ENCODE data around the gene WDR86. TPM values are rescaled to one million over a fixed set of nuclear protein-coding genes. Genes with fewer than 3 reads are reported as not detected.

The WDR86 gene
- total RNA-seq, 1 experiment from 2014 or later: 0.39 TPM

- H3K9me3 ChIP-seq (replicated peaks): no peaks in the 10 kb centered on the region
- H3K36me3 ChIP-seq: no peaks in the 10 kb centered on the region
- DNase-seq (ENCODE audit: low read depth in 1 of 2, low spot score in 2 of 2): no peak
- no peak overlapping the region for H3K4me3 ChIP-seq
- peaks cover 5% of the 10 kb centered on the region; the same call in 1 of the 2 replicates for H3K27me3 ChIP-seq (replicated peaks)
- H3K27ac ChIP-seq: no peak overlapping the region
- peaks cover 26% of the 10 kb centered on the region for H3K4me1 ChIP-seq (replicated peaks)
These were observed 6.1 kb downstream of the WDR86 start for GRCh38 chr7:151403764-151404163.

GRCh38 chr7:151402029-151402835 lies 7.6 kb downstream of the WDR86 start:
- Histone ChIP-seq H3K27me3 (replicated peaks) (no peaks in the 10 kb centered on the region), H3K36me3 (no peaks in the 10 kb centered on the region), H3K9me3 (replicated peaks) (no peaks in the 10 kb centered on the region), H3K4me3 (no peak overlapping the region), H3K4me1 (replicated peaks) (peaks cover 26% of the 10 kb centered on the region), H3K27ac (no peak overlapping the region)
- no peak for DNase-seq (ENCODE audit: low read depth in 1 of 2, low spot score in 2 of 2)

DNA sequence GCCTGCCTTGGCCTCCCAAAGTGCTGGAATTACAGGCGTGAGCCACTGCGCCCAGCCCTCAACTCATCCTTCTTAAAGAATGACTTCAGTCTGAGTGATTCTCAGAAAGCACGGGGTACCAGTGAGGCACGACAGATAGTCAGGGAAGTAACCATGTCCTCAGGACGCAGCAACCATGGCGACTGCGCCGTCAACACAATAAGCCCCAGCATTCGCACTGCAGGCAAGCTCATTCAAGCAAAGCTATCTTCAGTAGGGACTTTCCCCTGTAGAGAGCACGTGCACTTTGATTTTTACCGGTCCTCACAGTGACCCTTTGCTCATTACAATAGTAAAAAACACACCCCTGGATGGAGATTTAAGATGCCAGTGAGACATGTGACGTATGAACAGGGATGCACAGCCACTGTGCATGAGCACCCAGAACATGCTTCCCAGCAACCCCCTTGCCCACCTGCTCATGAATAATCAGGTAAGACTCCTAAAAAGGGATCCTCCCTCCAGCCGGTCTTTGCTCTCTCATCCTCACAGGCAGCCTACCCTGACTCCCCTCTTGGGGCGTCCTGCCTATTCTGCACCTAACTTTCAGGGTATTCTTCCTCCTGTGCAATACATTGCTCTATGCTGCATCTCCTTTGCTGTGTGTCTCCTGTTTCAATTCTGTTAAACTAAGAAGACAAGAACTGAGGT lies 9.1 kb downstream of the WDR86 start:
- no peaks in the 10 kb centered on the region for H3K27me3 ChIP-seq (replicated peaks)
- no peak overlapping the region for H3K4me3 ChIP-seq
- H3K4me1 ChIP-seq (replicated peaks): peaks cover 26% of the 10 kb centered on the region
- DNase-seq (ENCODE audit: low read depth in 1 of 2, low spot score in 2 of 2): no peak
- H3K9me3 ChIP-seq (replicated peaks): no peaks in the 10 kb centered on the region
- no peaks in the 10 kb centered on the region for H3K36me3 ChIP-seq
- no peak overlapping the region for H3K27ac ChIP-seq

DNA sequence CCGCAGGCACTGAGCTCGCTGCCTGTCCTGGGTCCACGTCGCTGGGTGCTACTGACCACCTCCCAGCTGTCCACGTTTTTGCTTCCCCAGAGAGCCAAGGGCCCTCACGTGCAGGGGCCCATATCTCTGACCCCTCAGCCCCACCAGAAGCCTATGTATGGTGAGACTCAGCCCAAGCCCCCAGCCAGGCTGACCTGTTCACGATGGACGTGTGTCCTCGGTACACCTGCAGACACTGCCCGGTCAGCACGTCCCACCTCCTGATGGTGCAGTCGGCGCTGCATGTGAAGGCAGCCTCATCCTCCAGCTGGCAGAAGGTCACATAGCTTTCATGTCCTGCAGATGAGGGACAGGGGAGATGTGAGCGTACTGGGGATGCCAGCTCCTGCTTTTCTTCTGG lies 9.9 kb downstream of the WDR86 start:
- no peak overlapping the region for H3K27ac ChIP-seq
- H3K27me3 ChIP-seq (replicated peaks): no peaks in the 10 kb centered on the region
- no peaks in the 10 kb centered on the region for H3K36me3 ChIP-seq
- DNase-seq (ENCODE audit: low read depth in 1 of 2, low spot score in 2 of 2): no peak
- H3K4me3 ChIP-seq: no peak overlapping the region
- H3K9me3 ChIP-seq (replicated peaks): no peaks in the 10 kb centered on the region
- H3K4me1 ChIP-seq (replicated peaks): peaks cover 24% of the 10 kb centered on the region

- no peak for DNase-seq (ENCODE audit: low read depth in 1 of 2, low spot score in 2 of 2)
- Histone ChIP-seq H3K36me3 (no peaks in the 10 kb centered on the region), H3K4me1 (replicated peaks) (peaks cover 17% of the 10 kb centered on the region), H3K27me3 (replicated peaks) (no peaks in the 10 kb centered on the region), H3K9me3 (replicated peaks) (no peaks in the 10 kb centered on the region), H3K27ac (no peak overlapping the region), H3K4me3 (no peak overlapping the region)
These were observed 10.6 kb downstream of the WDR86 start for GRCh38 chr7:151399305-151399601.

DNA sequence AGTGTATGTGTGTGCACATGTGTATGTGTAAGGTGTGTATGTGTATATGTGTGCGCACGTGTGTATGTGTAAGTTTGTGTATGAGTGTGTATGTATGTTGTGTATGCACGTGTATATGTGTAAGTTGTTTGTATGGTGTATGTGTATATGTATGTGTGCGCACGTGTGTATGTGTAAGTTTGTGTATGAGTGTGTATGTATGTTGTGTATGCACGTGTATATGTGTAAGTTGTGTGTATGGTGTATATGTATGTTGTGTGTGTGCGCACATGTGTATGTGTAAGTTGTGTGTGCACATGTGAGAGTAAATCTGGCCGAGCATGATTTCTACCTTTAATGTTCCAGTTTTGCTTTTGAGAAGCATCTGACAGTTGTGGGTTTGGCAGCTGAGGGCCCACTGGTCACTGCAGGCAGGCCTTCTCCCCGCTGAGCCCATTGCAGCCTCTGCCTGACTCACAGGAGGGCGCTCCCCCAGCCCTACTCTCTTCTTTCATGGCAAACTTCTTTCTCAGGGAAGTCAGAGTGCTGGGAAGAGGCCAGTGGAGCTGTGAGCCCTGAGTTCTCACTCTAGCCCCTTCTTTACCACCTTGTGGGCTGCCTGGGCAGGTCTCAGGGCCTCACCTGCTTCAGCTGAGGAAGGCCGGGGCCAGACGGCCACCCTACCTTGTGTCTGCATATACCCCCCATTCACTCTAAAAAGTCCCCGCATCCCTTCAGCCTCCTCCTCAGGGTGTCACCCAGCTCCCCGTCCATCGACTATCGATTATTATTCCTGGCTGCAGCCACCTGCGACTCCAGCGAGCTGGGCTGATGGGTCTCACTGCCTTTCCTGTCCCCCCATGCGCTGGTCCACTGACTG lies 11.2 kb downstream of the WDR86 start:
- Histone ChIP-seq H3K4me3 (no peak overlapping the region), H3K4me1 (replicated peaks) (peaks cover 11% of the 10 kb centered on the region), H3K27me3 (replicated peaks) (no peaks in the 10 kb centered on the region), H3K36me3 (no peaks in the 10 kb centered on the region), H3K9me3 (replicated peaks) (no peaks in the 10 kb centered on the region), H3K27ac (no peak overlapping the region)
- DNase-seq (ENCODE audit: low read depth in 1 of 2, low spot score in 2 of 2): no peak

- H3K36me3 ChIP-seq: no peaks in the 10 kb centered on the region
- no peaks in the 10 kb centered on the region for H3K4me1 ChIP-seq (replicated peaks)
- no peak for DNase-seq (ENCODE audit: low read depth in 1 of 2, low spot score in 2 of 2)
- no peak overlapping the region for H3K4me3 ChIP-seq
- H3K9me3 ChIP-seq (replicated peaks): no peaks in the 10 kb centered on the region
- no peaks in the 10 kb centered on the region for H3K27me3 ChIP-seq (replicated peaks)
- no peak overlapping the region for H3K27ac ChIP-seq
These were observed 12.8 kb downstream of the WDR86 start for GRCh38 chr7:151397026-151397425.

DNA sequence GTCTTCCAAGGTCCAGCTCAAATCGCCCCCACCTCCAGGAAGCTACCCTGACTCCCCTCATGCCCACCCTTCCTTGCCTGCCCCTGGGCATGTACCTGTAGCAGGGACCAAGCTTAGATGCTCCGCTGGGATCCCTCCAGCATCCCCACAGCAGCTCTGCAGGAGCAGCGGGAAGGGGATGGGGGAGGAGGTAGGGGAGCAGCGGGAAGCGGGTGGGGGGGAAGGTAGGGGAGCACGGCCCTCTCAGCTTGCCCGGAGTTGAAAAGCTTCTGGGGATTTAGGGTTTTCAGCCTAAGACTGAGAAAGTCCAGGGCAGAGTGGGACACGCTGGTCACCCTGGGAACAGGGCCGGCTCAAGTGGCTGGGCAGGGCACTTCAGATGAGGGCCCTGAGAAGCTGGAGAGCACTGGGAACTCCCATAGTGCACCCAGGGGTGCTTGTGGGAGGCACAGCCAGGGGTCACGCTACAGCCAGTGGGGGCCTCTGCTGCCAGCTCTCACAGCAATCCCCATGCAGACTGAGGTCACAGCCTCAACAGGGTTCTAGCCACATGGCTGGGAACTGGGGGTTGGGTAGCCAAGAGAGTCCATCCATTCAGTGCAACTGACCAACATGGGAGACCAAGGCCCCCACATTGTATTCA lies 13.4 kb downstream of the WDR86 start:
- H3K4me1 ChIP-seq (replicated peaks): no peaks in the 10 kb centered on the region
- no peak overlapping the region for H3K27ac ChIP-seq
- H3K36me3 ChIP-seq: no peaks in the 10 kb centered on the region
- H3K9me3 ChIP-seq (replicated peaks): no peaks in the 10 kb centered on the region
- no peak for DNase-seq (ENCODE audit: low read depth in 1 of 2, low spot score in 2 of 2)
- H3K4me3 ChIP-seq: no peak overlapping the region
- H3K27me3 ChIP-seq (replicated peaks): no peaks in the 10 kb centered on the region

- no peaks in the 10 kb centered on the region for H3K4me1 ChIP-seq (replicated peaks)
- no peak overlapping the region for H3K4me3 ChIP-seq
- DNase-seq (ENCODE audit: low read depth in 1 of 2, low spot score in 2 of 2): no peak
- no peaks in the 10 kb centered on the region for H3K27me3 ChIP-seq (replicated peaks)
- no peak overlapping the region for H3K27ac ChIP-seq
- no peaks in the 10 kb centered on the region for H3K9me3 ChIP-seq (replicated peaks)
- H3K36me3 ChIP-seq: no peaks in the 10 kb centered on the region
These were observed 14.8 kb downstream of the WDR86 start for GRCh38 chr7:151395036-151395367.

DNA sequence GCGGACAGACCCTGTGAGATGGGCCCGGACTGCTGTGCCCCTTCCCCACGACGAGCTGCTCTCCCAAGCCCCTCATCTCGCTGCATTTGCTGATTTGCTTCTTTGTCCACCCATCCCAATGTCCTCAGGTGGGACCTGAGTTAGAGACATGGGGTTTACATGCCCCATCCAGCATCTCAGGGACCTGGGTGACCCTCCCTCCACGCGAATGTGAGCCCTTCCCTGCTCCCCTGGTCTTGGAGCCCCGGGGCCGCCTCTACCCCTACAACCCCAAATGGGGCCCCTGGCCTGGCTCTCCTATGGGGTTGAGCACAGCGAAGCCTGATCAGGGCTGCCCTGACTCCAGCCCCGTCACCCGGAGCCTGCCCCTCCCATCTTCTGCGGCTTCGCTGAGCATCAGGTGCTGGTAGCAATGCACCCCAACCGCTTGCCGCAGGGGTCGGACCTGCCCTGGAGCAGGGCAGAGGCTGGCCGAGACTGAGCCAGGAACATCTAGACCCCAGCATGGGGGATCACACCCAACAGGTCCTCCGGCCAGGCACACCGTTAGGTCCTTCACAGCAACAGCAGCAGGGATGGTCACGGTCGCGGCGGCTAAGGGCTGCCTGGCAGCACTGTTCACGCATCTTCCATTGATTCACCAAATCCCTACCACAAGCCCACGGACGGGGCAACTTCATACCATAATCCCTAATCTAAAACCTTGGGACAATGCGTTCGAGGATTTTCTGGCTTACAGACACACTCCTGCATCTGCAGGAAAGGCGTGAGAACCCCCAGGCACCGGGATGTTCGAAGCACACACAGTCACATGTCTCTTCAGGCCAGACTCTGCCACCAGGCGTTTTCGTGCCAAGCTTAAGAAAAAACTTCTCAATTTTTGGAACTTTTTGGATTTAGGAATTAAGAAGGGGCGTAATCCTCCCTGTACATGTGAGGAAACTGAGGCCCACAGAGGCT lies 15.5 kb downstream of the WDR86 start:
- Histone ChIP-seq H3K4me3 (no peak overlapping the region), H3K27me3 (replicated peaks) (no peaks in the 10 kb centered on the region), H3K4me1 (replicated peaks) (no peaks in the 10 kb centered on the region), H3K27ac (no peak overlapping the region), H3K9me3 (replicated peaks) (no peaks in the 10 kb centered on the region), H3K36me3 (no peaks in the 10 kb centered on the region)
- no peak for DNase-seq (ENCODE audit: low read depth in 1 of 2, low spot score in 2 of 2)

DNA sequence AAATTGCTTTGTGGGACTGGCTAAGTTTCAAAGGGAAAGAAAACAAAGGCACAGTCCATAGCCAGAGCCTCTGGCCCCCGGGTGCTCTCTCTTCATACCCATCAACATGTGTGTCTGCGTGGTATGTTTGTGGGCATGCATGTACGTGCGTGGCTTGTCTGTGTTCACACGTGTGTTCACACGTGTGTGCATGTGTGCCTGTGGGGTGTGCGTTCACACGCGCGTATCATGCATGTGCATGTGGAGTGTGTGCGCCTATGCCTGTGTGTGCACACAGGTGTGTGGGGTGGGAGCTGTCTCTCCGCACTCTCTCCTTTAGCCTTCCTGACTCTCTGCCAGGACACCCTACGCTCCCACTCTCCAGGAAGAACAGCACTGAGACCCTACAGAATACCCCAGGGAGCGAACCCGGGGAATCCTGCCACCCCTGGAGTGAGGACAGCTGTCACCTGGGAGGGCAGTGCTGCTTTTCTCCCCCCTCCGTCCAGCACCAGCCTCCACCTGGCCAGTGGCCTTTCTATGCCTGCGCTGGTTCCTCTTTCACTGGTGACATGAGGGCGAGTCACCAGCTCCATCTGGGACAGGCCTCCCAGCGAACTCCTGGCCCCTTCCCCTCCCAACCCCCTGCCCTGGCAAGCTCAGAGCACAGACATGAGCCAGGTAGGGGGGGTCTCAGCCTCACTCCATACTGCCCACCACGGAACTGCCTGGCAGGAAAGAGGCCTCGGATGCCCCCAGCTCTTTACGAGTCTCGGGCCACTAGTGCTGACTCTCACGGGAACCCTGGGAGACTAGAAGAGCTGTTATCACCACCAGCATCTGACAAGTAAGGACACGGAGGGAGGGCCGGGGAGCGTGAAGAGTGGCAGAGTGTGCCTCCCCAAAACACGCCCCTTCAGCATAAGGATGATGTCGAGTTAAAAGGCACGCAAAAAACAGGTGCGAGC lies 16.5 kb downstream of the WDR86 start:
- Histone ChIP-seq H3K4me1 (replicated peaks) (no peaks in the 10 kb centered on the region), H3K4me3 (no peak overlapping the region), H3K9me3 (replicated peaks) (no peaks in the 10 kb centered on the region), H3K27ac (no peak overlapping the region), H3K36me3 (no peaks in the 10 kb centered on the region), H3K27me3 (replicated peaks) (no peaks in the 10 kb centered on the region)
- DNase-seq (ENCODE audit: low read depth in 1 of 2, low spot score in 2 of 2): no peak

- no peak for DNase-seq (ENCODE audit: low read depth in 1 of 2, low spot score in 2 of 2)
These were observed 17.4 kb downstream of the WDR86 start for GRCh38 chr7:151392426-151392825.

More at GRCh38 chr7:151392426-151392825, 17.4 kb downstream of the WDR86 start:
- no peaks in the 10 kb centered on the region for H3K4me1 ChIP-seq (replicated peaks)
- no peak overlapping the region for H3K4me3 ChIP-seq
- H3K27me3 ChIP-seq (replicated peaks): no peaks in the 10 kb centered on the region
- H3K36me3 ChIP-seq: no peaks in the 10 kb centered on the region
- H3K27ac ChIP-seq: no peak overlapping the region
- no peaks in the 10 kb centered on the region for H3K9me3 ChIP-seq (replicated peaks)
